Measurements from ENCODE around the gene TNFRSF25. TPM values are rescaled to one million over a fixed set of nuclear protein-coding genes. Genes with fewer than 3 reads are reported as not detected.

The TNFRSF25 gene, protein sequence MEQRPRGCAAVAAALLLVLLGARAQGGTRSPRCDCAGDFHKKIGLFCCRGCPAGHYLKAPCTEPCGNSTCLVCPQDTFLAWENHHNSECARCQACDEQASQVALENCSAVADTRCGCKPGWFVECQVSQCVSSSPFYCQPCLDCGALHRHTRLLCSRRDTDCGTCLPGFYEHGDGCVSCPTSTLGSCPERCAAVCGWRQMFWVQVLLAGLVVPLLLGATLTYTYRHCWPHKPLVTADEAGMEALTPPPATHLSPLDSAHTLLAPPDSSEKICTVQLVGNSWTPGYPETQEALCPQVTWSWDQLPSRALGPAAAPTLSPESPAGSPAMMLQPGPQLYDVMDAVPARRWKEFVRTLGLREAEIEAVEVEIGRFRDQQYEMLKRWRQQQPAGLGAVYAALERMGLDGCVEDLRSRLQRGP
- 10 to 100 TPM in 2 of 4 donors, 1 to 10 TPM in 2; 4.2 to 11.2 (median 8.8) TPM for total RNA-seq

DNA sequence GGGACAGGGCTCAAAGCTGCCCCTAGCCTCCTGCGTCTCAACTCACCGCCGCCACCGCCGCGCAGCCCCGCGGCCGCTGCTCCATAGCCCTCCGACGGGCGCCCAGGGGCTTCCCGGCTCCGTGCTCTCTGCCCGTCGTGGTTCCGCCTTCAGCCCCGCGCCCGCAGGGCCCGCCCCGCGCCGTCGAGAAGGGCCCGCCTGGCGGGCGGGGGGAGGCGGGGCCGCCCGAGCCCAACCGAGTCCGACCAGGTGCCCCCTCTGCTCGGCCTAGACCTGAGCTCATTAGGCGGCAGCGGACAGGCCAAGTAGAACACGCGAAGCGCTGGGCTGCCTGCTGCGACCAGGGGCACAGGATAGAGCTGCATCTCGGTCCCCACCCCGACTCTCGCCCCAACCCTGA is at the start of gene TNFRSF25:
Gene TNFRSF25 (minus strand): TSS at position 151 of the 400 bp plus-strand sequence. CDS start 66 bp downstream, at position 85.
- H3K36me3 ChIP-seq, result peaks cover 0 to 62% of the 10 kb centered on the region in 2 donors
- H3K4me3 ChIP-seq, result peak within 1 kb of the TSS in 1 of 2 donors; percentile 19
- WGBS, 2 donors (ENCODE audit: low coverage in 1 of 2), result no CpG with 5 or more reads among the region's 43 CpGs
- H3K27ac ChIP-seq, result no peak within 1 kb of the TSS
- no peaks in the 10 kb centered on the region for H3K4me1 ChIP-seq
- H3K27me3 ChIP-seq, result peaks cover 65% of the 10 kb centered on the region
- TF ChIP-seq EP300 (IDR thresholded peaks at IDR 0.05) (no peak), POLR2A (IDR thresholded peaks at IDR 0.05) (no peak), POLR2AphosphoS5 (IDR thresholded peaks at IDR 0.05) (no peak)
- TF ChIP-seq, protein P1, sequence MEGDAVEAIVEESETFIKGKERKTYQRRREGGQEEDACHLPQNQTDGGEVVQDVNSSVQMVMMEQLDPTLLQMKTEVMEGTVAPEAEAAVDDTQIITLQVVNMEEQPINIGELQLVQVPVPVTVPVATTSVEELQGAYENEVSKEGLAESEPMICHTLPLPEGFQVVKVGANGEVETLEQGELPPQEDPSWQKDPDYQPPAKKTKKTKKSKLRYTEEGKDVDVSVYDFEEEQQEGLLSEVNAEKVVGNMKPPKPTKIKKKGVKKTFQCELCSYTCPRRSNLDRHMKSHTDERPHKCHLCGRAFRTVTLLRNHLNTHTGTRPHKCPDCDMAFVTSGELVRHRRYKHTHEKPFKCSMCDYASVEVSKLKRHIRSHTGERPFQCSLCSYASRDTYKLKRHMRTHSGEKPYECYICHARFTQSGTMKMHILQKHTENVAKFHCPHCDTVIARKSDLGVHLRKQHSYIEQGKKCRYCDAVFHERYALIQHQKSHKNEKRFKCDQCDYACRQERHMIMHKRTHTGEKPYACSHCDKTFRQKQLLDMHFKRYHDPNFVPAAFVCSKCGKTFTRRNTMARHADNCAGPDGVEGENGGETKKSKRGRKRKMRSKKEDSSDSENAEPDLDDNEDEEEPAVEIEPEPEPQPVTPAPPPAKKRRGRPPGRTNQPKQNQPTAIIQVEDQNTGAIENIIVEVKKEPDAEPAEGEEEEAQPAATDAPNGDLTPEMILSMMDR (IDR thresholded peaks at IDR 0.05), result no peak
- no peak for ATAC-seq
- no peaks in the 10 kb centered on the region for H3K9me3 ChIP-seq

DNA sequence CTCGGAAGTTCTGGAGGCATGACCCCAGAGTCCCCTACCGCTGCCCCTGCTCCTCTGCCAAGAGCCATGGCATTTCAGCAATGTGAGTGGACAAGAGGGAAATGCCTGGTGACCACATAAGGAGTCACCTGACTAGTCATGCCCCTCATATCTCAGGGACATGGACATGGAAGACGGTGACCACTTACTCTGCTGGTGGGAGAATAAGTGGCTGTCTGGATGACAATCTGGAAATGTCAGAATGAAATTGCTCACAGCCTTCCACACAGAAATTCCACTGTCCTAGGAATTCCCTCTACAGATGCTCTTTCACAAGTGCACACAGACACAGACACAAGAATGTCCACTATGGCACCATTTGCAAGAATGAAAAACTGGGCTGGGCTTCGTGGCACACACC is 49.8 kb upstream of the TNFRSF25 start:
- no peaks in the 10 kb centered on the region for H3K36me3 ChIP-seq
- no peak for ATAC-seq
- no peak overlapping the region for H3K27ac ChIP-seq
- WGBS, 2 donors (ENCODE audit: low coverage in 1 of 2), result 85 to 100% methylated on average over 2 to 4 of the region's 4 CpGs
- H3K27me3 ChIP-seq, result no peaks in the 10 kb centered on the region
- H3K9me3 ChIP-seq, result no peaks in the 10 kb centered on the region
- H3K4me3 ChIP-seq, result no peak overlapping the region
- TF ChIP-seq EP300 (IDR thresholded peaks at IDR 0.05), result no peak
- no peak for TF ChIP-seq POLR2AphosphoS5 (IDR thresholded peaks at IDR 0.05)
- TF ChIP-seq POLR2A (IDR thresholded peaks at IDR 0.05), result no peak
- TF ChIP-seq, protein P1 (IDR thresholded peaks at IDR 0.05), result no peak
- peaks cover 0 to 15% (median 0%) of the 10 kb centered on the region in 3 donors for H3K4me1 ChIP-seq

DNA sequence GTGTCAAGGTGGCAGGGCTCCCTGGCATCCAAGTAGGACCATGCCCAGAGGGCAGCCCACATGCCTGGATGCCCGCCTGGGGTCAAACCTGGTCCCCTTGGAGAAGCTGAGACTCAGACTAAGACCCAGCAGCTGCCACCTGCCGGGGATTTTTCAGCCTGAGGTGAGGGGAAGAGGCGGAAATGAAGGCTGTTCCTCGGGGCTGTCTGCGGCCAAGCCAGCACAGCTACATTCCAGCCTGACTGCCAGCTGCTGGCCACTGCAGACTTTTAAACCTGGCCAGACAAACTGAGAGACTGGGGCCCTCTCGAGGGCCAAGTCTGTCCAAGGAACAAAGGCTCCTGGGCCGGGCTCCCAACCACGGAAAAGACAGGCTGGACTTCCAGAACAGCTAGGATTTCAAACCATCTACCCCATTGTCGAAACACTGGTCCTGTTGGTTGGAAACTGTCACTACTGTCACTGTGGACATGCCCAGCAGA is 47.4 kb upstream of the TNFRSF25 start:
- ATAC-seq, result no peak
- no peaks in the 10 kb centered on the region for H3K36me3 ChIP-seq
- TF ChIP-seq EP300 (IDR thresholded peaks at IDR 0.05), result no peak
- TF ChIP-seq, protein P1 (IDR thresholded peaks at IDR 0.05), result no peak
- no peak for TF ChIP-seq POLR2AphosphoS5 (IDR thresholded peaks at IDR 0.05)
- no peak for TF ChIP-seq POLR2A (IDR thresholded peaks at IDR 0.05)
- H3K9me3 ChIP-seq, result no peaks in the 10 kb centered on the region
- no peaks in the 10 kb centered on the region for H3K4me1 ChIP-seq
- peaks cover 8% of the 10 kb centered on the region for H3K27me3 ChIP-seq
- H3K27ac ChIP-seq, result no peak overlapping the region
- no peak overlapping the region for H3K4me3 ChIP-seq
- no CpG with 5 or more reads among the region's 9 CpGs for WGBS, 2 donors (ENCODE audit: low coverage in 1 of 2)

DNA sequence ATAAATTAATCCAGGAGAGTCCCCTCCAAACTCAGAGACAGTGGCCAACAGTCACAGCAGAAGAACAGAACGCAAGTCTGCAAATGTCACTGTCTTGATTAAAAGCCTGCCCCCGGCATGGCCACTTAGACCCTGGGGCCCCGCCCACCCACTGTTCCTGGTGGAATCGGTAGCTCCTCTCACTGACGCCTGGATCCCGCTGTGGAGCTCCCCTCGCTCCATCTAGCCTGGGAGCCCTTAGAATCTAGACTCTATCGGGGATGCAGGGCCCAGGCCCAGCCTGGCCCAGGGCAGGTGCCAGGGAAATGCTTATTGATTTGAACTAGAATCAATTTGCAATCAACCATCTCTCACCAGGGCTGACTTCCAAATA is 46.9 kb upstream of the TNFRSF25 start:
- ATAC-seq, result no peak
- H3K27ac ChIP-seq, result no peak overlapping the region
- TF ChIP-seq EP300 (IDR thresholded peaks at IDR 0.05), result no peak
- TF ChIP-seq, protein P1 (IDR thresholded peaks at IDR 0.05), result no peak
- no peak for TF ChIP-seq POLR2AphosphoS5 (IDR thresholded peaks at IDR 0.05)
- no peak for TF ChIP-seq POLR2A (IDR thresholded peaks at IDR 0.05)

More for the DNA sequence above, 46.9 kb upstream of the TNFRSF25 start:
- no peaks in the 10 kb centered on the region for H3K9me3 ChIP-seq
- H3K27me3 ChIP-seq, result peaks cover 12% of the 10 kb centered on the region
- no peaks in the 10 kb centered on the region for H3K4me1 ChIP-seq
- H3K4me3 ChIP-seq, result no peak overlapping the region
- no peaks in the 10 kb centered on the region for H3K36me3 ChIP-seq
- no CpG with 5 or more reads among the region's 8 CpGs for WGBS, 2 donors (ENCODE audit: low coverage in 1 of 2)
